ENCODE results near the gene GJB5. TPM values are rescaled to one million over a fixed set of nuclear protein-coding genes. Genes with fewer than 3 reads are reported as not detected.
"Not testable (repeated sequence)": the region's sequence is repeated elsewhere in the genome, so short reads cannot be mapped to it uniquely, and the experiment has no call there.

The GJB5 gene
- total RNA-seq, 4 donors from 2014 or later: not detected

DNA sequence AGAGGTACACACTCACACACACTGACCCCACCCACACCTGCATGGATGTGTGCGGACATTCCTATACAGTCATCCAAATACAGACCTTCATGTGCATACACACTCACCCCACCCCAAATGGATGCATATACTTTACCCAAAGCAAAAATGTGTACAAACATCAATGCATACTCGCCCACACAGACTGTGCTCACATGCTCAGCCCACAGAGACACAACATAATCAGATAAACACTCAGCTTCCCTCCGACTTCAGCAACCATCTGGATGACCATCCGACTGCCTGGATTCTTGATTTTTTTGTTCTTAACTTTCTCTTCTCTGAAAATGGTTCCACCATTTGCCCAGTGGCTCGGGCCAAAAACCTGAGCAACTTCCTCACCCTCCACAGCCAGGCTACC is 24.4 kb upstream of the GJB5 start:
- TF ChIP-seq POLR2AphosphoS5 (IDR thresholded peaks at IDR 0.05): no peak
- no peak for TF ChIP-seq POLR2A (IDR thresholded peaks at IDR 0.05; ENCODE audit: low read depth)
- TF ChIP-seq EP300 (IDR thresholded peaks at IDR 0.05): no peak
- TF ChIP-seq, protein P1, sequence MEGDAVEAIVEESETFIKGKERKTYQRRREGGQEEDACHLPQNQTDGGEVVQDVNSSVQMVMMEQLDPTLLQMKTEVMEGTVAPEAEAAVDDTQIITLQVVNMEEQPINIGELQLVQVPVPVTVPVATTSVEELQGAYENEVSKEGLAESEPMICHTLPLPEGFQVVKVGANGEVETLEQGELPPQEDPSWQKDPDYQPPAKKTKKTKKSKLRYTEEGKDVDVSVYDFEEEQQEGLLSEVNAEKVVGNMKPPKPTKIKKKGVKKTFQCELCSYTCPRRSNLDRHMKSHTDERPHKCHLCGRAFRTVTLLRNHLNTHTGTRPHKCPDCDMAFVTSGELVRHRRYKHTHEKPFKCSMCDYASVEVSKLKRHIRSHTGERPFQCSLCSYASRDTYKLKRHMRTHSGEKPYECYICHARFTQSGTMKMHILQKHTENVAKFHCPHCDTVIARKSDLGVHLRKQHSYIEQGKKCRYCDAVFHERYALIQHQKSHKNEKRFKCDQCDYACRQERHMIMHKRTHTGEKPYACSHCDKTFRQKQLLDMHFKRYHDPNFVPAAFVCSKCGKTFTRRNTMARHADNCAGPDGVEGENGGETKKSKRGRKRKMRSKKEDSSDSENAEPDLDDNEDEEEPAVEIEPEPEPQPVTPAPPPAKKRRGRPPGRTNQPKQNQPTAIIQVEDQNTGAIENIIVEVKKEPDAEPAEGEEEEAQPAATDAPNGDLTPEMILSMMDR (IDR thresholded peaks at IDR 0.05): no peak
- no peak for DNase-seq (ENCODE audit: extremely low spot score)

DNA sequence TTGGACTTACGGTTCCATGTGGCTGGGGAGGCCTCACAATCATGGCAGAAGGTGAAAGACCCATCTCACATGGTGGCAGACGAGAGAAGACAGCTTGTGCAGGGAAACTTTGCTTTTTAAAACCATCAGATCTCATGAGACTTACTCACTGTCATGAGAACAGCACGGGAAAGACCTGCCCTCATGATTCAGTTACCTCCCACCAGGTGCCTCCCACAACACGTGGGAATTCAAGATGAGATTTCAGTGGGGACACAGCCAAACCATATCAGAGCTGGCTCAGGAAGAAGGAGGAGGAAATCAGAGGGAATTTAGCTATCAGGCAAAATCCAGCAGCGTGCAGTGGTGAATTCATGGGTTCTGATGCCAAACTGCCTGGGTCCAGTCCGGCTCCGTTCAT is 22.0 kb upstream of the GJB5 start:
- H3K9me3 ChIP-seq; DNase-seq (ENCODE audit: extremely low spot score); H3K27ac ChIP-seq (replicated peaks in 1 of 4); H3K4me3 ChIP-seq; H3K4me1 ChIP-seq; H3K36me3 ChIP-seq; intact Hi-C loops (cut with DNase I): not testable (repeated sequence)
- 61% methylated on average over 7 of the region's 7 CpGs for WGBS
- H3K27me3 ChIP-seq: peaks cover 0 to 53% (median 3%) of the 10 kb centered on the region in 4 donors

More for the DNA sequence above, 24.4 kb upstream of the GJB5 start:
- intact Hi-C loops (cut with DNase I): no loop called here
- H3K36me3 ChIP-seq: no peaks in the 10 kb centered on the region
- no peaks in the 10 kb centered on the region for H3K4me1 ChIP-seq
- H3K9me3 ChIP-seq: no peaks in the 10 kb centered on the region
- H3K27me3 ChIP-seq: peaks cover 0 to 45% (median 0%) of the 10 kb centered on the region in 4 donors
- 84% methylated on average over 5 of the region's 5 CpGs for WGBS
- no peak overlapping the region for H3K4me3 ChIP-seq
- H3K27ac ChIP-seq (replicated peaks in 1 of 4): no peak overlapping the region

DNA sequence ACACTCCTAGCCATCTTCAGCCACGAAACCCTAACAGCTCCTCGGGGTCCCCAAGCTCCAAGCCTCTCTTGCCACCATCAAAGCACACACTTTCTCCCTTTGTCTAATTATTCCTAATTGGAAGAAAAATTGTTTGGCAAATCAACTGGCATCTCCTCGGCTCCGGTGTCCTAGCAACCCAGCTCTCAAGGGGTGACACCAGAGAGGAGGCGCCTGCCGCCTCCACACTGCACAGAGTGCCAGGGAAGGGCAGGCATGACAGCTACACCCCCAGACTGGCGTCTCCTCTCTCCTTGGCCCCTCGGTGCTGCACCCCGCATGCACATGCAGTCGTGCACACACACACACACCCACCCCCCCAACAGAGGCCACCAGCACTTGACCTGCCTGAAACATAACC is 18.2 kb upstream of the GJB5 start:
- peaks cover 0 to 59% (median 3%) of the 10 kb centered on the region in 4 donors for H3K27me3 ChIP-seq
- no peak for TF ChIP-seq EP300 (IDR thresholded peaks at IDR 0.05)
- no peak for TF ChIP-seq POLR2A (IDR thresholded peaks at IDR 0.05; ENCODE audit: low read depth)
- TF ChIP-seq, protein P1 (IDR thresholded peaks at IDR 0.05): no peak
- TF ChIP-seq POLR2AphosphoS5 (IDR thresholded peaks at IDR 0.05): no peak
- H3K27ac ChIP-seq (replicated peaks in 1 of 4): no peak overlapping the region
- H3K36me3 ChIP-seq: no peaks in the 10 kb centered on the region
- WGBS: 85% methylated on average over 10 of the region's 10 CpGs
- H3K4me3 ChIP-seq: no peak overlapping the region
- intact Hi-C loops (cut with DNase I): no loop called here
- no peaks in the 10 kb centered on the region for H3K9me3 ChIP-seq
- no peak for DNase-seq (ENCODE audit: extremely low spot score)
- H3K4me1 ChIP-seq: no peaks in the 10 kb centered on the region

DNA sequence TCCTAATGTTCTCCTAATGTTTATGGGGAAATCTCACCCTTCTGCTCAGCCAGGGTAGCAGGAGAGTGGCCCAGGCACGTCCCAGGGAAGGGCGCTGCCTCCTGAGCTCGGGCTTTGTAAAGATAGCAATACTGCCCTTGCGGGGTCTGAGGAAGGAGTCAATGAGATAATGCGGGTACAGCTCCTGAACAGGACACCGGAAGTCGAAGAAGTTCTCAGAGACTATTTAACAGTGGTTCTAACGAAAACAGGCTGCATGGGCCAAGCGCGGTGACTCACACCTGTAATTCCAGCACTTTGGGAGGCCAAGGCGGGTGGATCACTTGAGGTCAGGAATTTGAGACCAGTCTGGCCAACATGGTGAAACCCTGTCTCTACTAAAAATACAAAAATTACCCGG is 17.6 kb upstream of the GJB5 start:
- H3K27me3 ChIP-seq: peaks cover 0 to 64% (median 3%) of the 10 kb centered on the region in 4 donors
- 93% methylated on average over 12 of the region's 12 CpGs for WGBS
- H3K9me3 ChIP-seq; H3K36me3 ChIP-seq; H3K4me1 ChIP-seq; H3K4me3 ChIP-seq; intact Hi-C loops (cut with DNase I); H3K27ac ChIP-seq (replicated peaks in 1 of 4); DNase-seq (ENCODE audit: extremely low spot score): not testable (repeated sequence)

DNA sequence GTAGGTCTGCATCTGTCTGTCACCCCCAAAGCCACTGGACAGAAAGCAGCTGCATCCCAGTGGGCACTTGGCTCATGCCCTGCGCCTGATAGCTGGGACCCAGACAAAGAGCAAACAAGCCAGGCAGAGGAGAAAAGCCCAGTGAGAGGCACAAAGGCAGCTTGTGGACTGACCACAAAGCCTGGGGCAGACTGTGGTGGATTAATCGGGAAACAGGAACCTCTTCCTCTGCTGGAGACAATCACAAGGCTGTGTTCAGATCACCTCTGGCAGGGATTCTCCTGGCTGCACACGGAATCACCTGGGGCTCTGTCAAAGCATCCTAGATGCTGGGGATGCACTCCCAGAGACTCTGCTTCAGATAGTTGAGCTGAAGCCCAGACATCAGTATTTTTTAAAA is 15.2 kb upstream of the GJB5 start:
- intact Hi-C loops (cut with DNase I): no loop called here
- no peak for TF ChIP-seq POLR2AphosphoS5 (IDR thresholded peaks at IDR 0.05)
- TF ChIP-seq, protein P1 (IDR thresholded peaks at IDR 0.05): no peak
- TF ChIP-seq EP300 (IDR thresholded peaks at IDR 0.05): no peak
- no peak for TF ChIP-seq POLR2A (IDR thresholded peaks at IDR 0.05; ENCODE audit: low read depth)
- H3K36me3 ChIP-seq: no peaks in the 10 kb centered on the region
- H3K4me3 ChIP-seq: no peak overlapping the region
- no peak overlapping the region for H3K27ac ChIP-seq (replicated peaks in 1 of 4)
- no peaks in the 10 kb centered on the region for H3K9me3 ChIP-seq
- DNase-seq (ENCODE audit: extremely low spot score): no peak
- WGBS: 62% methylated on average over 3 of the region's 3 CpGs
- peaks cover 0 to 3% (median 0%) of the 10 kb centered on the region in 4 donors for H3K4me1 ChIP-seq
- peaks cover 0 to 57% (median 3%) of the 10 kb centered on the region in 4 donors for H3K27me3 ChIP-seq

DNA sequence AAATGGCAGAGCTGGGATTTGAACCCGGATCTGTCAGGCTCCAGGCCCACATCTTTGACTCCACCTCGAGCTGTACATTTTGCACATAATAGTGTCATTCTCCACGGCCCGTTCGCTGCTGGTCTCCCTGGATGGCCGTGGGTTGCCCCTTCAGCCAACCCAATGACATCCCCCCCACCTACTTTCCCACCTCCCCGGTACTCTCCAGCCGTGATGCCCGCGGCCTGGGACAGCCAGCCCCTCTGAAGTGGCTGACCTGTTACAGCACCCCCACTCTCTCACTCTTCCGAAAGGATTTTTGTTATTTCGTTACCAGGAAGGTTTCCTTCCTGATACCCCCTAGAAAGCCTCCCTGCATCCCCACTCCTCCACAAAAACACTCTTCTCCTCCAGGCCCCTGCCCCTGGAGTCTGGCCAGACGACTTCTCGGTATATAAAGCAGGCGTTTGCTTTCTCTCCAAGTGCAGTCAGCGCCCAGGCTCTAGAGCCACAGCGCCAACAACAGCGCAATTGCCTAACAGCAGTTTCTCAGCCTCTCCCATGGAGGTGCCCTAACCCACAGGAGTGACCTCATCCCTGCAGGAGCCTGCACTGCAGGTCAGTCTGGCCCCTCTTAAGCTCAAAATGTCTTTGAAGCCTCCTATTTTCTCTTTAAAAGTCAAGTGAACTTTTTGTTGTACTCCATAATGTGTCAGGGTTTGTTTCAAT is 14.5 kb upstream of the GJB5 start:
- no peak for DNase-seq (ENCODE audit: extremely low spot score)
- TF ChIP-seq POLR2A (IDR thresholded peaks at IDR 0.05; ENCODE audit: low read depth) (no peak), EP300 (IDR thresholded peaks at IDR 0.05) (no peak), POLR2AphosphoS5 (IDR thresholded peaks at IDR 0.05) (no peak)
- TF ChIP-seq, protein P1 (IDR thresholded peaks at IDR 0.05): no peak
- Histone ChIP-seq H3K4me3 (no peak overlapping the region), H3K4me1 (peaks cover 0 to 3% (median 0%) of the 10 kb centered on the region in 4 donors), H3K27me3 (peaks cover 0 to 52% (median 3%) of the 10 kb centered on the region in 4 donors), H3K27ac (replicated peaks in 1 of 4) (no peak overlapping the region), H3K36me3 (no peaks in the 10 kb centered on the region), H3K9me3 (no peaks in the 10 kb centered on the region)
- 49% methylated on average over 18 of the region's 18 CpGs for WGBS
- intact Hi-C loops (cut with DNase I): no loop called here

All from esophagus muscularis mucosa (tissue), 4 donors.